ENCODE results near the gene LXN.

DNA sequence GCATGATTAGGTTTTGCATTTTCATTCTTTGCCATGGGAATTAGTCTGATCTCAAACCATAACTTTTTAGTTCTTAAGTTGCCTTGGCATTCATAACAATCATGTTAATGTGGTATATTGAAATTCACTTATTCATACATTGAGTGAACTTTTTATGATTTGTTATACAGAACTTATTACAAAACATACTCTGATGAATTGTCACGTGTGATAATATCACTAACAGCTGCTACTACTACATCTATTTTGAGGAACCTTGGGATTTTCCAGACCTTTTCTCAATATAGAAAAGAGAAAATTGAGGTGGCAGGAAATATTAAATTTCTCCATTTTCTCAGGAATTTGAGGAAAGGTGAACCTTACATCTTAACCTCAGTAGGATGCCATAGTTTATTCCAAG lies 9.2 kb downstream of the LXN start:
- no peak for TF ChIP-seq CTCF (IDR thresholded peaks at IDR 0.05; ENCODE audit: low read depth, low read length, poor library complexity, severe bottlenecking)
- no peak for TF ChIP-seq EZH2phosphoT487 (IDR thresholded peaks at IDR 0.05; ENCODE audit: borderline replicate concordance, low read length)
